MG63 (cell line): ENCODE results near the gene HEATR3. TPM values are rescaled to one million over a fixed set of nuclear protein-coding genes. Genes with fewer than 3 reads are reported as not detected.

Experiments
- DNase-seq: peaks from one replicate; pipeline ENCODE4 v3.0.0-alpha.2; 2020
- H3K27me3 ChIP-seq: fragments of 250-450 bp; sonication (Bioruptor Pico); 2 replicates; pipeline ENCODE4 v1.5.1; 2020; ENCODE audit warnings: mild to moderate bottlenecking, moderate library complexity
- H3K36me3 ChIP-seq: fragments of 250-450 bp; sonication (Bioruptor Pico); 2 replicates; pipeline ENCODE4 v1.5.1; 2020; ENCODE audit warnings: mild to moderate bottlenecking, moderate library complexity
- H3K4me3 ChIP-seq: fragments of 250-450 bp; sonication (Bioruptor Pico); 2 replicates; pipeline ENCODE4 v1.5.1; 2020; ENCODE audit warnings: mild to moderate bottlenecking, moderate library complexity
- H3K9me3 ChIP-seq: fragments of 250-450 bp; sonication (Bioruptor Pico); 2 replicates; pipeline ENCODE4 v1.5.1; 2020; ENCODE audit warnings: mild to moderate bottlenecking, moderate library complexity
- total RNA-seq: library from RNA; depleted of rRNA; stranded (reverse); fragments of >200 nt; shearing (Covaris generic); gene quantifications from 2 replicates; pipeline ENCODE4 v1.2.3, GENCODE V29; 2014; ENCODE audit warnings: low replicate concordance; rRNA removed

HEATR3 gene
- total RNA-seq: 11.4 and 11.5 TPM in 2 replicates

- Histone ChIP-seq H3K27me3 (no peaks in the 10 kb centered on the region), H3K9me3 (no peaks in the 10 kb centered on the region), H3K4me3 (peak within 1 kb of the TSS; percentile 84), H3K36me3 (no peaks in the 10 kb centered on the region; the same call in 1 of the 2 replicates)
- DNase-seq: peak; percentile 81
Observed at GRCh38 chr16:50065624-50066481, at the start of gene HEATR3. HEATR3 (plus strand) TSS chr16:50065970; CDS start chr16:50066132, 162 bp downstream.

GRCh38 chr16:50017553-50017952, 48.2 kb upstream of the HEATR3 start:
- no peak for DNase-seq
- H3K4me3 ChIP-seq: no peak overlapping the region
- H3K27me3 ChIP-seq: no peaks in the 10 kb centered on the region
- H3K9me3 ChIP-seq: no peaks in the 10 kb centered on the region
- H3K36me3 ChIP-seq: no peaks in the 10 kb centered on the region

GRCh38 chr16:50021544-50021943, 44.2 kb upstream of the HEATR3 start:
- H3K27me3 ChIP-seq: no peaks in the 10 kb centered on the region
- H3K36me3 ChIP-seq: no peaks in the 10 kb centered on the region
- H3K9me3 ChIP-seq: no peaks in the 10 kb centered on the region
- DNase-seq: no peak
- no peak overlapping the region for H3K4me3 ChIP-seq

- Histone ChIP-seq H3K4me3 (no peak overlapping the region), H3K27me3 (no peaks in the 10 kb centered on the region), H3K9me3 (no peaks in the 10 kb centered on the region), H3K36me3 (no peaks in the 10 kb centered on the region; the same call in 1 of the 2 replicates)
- no peak for DNase-seq
Observed at GRCh38 chr16:50023641-50024040, 42.1 kb upstream of the HEATR3 start.

DNA sequence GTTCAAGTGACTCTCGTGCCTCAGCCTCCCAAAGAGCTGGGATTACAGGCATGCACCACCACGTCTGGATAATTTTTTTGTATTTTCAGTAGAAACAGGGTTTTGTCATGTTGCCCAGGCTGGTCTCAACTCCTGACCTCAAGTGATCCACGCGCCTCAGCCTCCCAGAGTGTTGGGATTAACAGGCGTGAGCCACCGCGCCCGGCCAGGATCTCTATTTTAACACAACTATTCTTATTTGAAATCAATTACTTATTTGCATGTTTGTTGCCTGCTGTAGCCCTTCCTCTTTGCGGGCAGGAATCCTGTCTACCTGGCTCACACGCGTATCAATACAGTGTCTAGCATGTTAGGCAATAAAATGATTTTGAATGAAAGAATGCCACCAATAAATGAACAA, 41.6 kb upstream of the HEATR3 start:
- Histone ChIP-seq H3K36me3 (no peaks in the 10 kb centered on the region; the same call in 1 of the 2 replicates), H3K9me3 (no peaks in the 10 kb centered on the region), H3K4me3 (peak overlapping the region; percentile 78; the same call in 1 of the 2 replicates), H3K27me3 (no peaks in the 10 kb centered on the region)
- no peak for DNase-seq

GRCh38 chr16:50024684-50025536, 40.9 kb upstream of the HEATR3 start, which contains the start of gene CNEP1R1:
CNEP1R1 (plus strand) TSS chr16:50025225; CDS start chr16:50025316, 91 bp downstream.
- DNase-seq: peak; percentile 87
- Histone ChIP-seq H3K9me3 (no peaks in the 10 kb centered on the region), H3K4me3 (peak within 1 kb of the TSS; percentile 78), H3K36me3 (peaks cover 4% of the 10 kb centered on the region), H3K27me3 (no peaks in the 10 kb centered on the region)

DNA sequence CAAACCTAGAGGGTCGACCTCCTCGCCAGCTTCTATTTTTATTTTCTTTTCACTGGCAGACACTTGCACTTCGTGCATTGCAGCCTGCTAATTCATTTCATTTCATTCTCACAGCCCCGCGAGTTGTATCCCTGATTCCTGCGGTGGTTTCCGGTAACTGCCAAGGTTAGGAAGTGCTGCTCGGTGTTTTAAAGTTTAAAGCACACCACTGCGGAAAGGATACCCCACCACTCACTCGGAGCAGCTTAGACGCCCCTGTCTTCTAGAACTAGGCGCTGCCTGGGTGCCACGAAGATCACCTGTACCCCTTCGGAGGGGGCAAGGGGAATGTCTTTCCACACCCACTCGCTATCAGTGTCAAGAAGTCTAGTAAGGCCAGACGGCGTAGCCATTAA, 40.2 kb upstream of the HEATR3 start:
- DNase-seq: no peak
- H3K9me3 ChIP-seq: no peaks in the 10 kb centered on the region
- H3K27me3 ChIP-seq: no peaks in the 10 kb centered on the region
- H3K36me3 ChIP-seq: peaks cover 6% of the 10 kb centered on the region
- peak overlapping the region; percentile 78 for H3K4me3 ChIP-seq

DNA sequence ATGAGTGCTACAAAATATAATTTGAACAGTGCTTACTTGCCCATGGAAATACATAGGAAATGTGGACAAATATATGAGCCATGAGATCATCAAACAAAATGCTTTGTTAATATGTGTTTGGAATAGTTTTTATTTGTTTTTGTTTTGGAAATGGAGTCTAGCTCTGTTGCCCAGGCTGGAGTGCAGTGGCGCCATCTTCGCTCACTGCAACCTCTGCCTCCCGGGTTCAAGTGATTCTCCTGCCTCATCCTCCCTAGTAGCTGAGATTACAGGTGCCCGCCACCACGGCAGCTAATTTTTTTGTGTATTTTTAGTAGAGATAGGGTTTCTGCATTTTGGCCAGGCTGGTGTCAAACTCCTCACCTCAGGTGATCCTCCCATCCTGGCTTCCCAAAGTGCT, 37.9 kb upstream of the HEATR3 start:
- no peak for DNase-seq
- no peaks in the 10 kb centered on the region for H3K27me3 ChIP-seq
- no peaks in the 10 kb centered on the region for H3K9me3 ChIP-seq
- H3K36me3 ChIP-seq: peaks cover 6% of the 10 kb centered on the region
- no peak overlapping the region for H3K4me3 ChIP-seq

DNA sequence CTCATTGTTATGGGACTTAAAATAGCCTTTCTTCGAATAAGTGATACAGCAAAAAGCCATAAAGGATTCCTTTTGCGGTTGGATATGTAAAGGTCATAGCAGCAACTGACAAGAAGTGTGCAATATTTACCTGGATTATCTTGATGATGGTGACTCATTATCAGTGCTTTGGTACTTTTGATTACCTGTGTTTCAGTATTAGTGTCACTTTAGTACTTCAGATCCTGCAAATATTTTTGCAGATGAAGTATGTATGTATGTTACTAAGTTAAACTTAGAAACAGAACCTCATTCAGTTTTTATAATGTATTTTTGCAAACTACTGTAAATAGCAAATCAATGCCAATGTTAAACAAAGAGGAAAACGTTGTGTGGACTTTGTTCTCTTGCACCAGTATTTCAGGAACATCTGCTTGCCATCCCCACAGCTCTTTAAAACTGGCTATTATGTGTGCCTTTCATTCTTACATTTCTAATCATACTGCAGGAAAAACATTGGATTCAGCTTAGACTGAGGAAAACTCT, 30.2 kb upstream of the HEATR3 start:
- no peak for DNase-seq
- no peak overlapping the region for H3K4me3 ChIP-seq
- H3K27me3 ChIP-seq: no peaks in the 10 kb centered on the region
- no peaks in the 10 kb centered on the region for H3K36me3 ChIP-seq
- H3K9me3 ChIP-seq: no peaks in the 10 kb centered on the region

DNA sequence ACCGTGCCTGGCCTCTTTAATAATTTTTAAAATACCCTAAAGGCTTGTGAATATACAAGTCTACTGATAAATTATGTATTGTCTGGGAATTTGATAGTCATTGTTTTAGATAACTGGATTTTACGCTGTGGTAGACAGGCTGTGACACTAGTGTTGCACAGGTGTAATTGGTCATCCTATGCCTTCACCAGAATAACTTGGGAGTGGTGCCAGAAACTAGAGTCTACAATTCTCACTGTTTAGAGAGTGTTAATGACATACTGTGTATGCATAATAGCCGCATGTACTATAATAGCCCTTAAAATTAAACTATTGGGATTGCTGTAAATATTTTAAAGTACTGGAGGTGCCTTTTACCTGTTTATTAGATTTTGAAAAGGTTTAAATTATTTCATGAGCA, 29.3 kb upstream of the HEATR3 start:
- DNase-seq: no peak
- Histone ChIP-seq H3K27me3 (no peaks in the 10 kb centered on the region), H3K36me3 (no peaks in the 10 kb centered on the region), H3K9me3 (no peaks in the 10 kb centered on the region), H3K4me3 (no peak overlapping the region)

- DNase-seq: no peak
- no peaks in the 10 kb centered on the region for H3K36me3 ChIP-seq
- no peaks in the 10 kb centered on the region for H3K27me3 ChIP-seq
- no peaks in the 10 kb centered on the region for H3K9me3 ChIP-seq
- no peak overlapping the region for H3K4me3 ChIP-seq
Observed at GRCh38 chr16:50037662-50038220, 28.0 kb upstream of the HEATR3 start.

GRCh38 chr16:50038286-50038685, 27.5 kb upstream of the HEATR3 start:
- Histone ChIP-seq H3K27me3 (no peaks in the 10 kb centered on the region), H3K4me3 (no peak overlapping the region), H3K36me3 (no peaks in the 10 kb centered on the region), H3K9me3 (no peaks in the 10 kb centered on the region)
- no peak for DNase-seq

GRCh38 chr16:50038756-50039529, 26.8 kb upstream of the HEATR3 start:
- Histone ChIP-seq H3K27me3 (no peaks in the 10 kb centered on the region), H3K4me3 (no peak overlapping the region), H3K36me3 (no peaks in the 10 kb centered on the region), H3K9me3 (no peaks in the 10 kb centered on the region)
- no peak for DNase-seq

DNA sequence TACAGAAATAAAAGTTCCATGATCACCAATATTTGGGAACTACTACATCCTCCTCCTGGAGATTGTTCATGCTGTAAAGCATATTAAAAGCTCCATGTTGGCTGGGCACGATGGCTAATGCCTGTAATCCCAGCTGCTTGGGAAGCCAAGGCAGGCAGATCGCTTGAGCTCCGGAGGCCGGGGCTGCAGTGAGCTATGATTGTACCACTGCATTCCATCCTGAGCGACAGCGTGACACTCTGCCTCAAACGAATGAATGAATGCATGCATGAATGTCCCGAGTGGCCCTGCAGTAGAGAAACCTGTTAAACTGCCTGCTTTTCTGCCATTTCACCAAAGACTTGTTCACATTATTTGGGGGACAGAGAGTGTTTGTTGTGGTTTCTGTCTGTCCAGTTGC, 25.8 kb upstream of the HEATR3 start:
- no peaks in the 10 kb centered on the region for H3K27me3 ChIP-seq
- H3K36me3 ChIP-seq: no peaks in the 10 kb centered on the region
- no peaks in the 10 kb centered on the region for H3K9me3 ChIP-seq
- no peak overlapping the region for H3K4me3 ChIP-seq
- DNase-seq: no peak

DNA sequence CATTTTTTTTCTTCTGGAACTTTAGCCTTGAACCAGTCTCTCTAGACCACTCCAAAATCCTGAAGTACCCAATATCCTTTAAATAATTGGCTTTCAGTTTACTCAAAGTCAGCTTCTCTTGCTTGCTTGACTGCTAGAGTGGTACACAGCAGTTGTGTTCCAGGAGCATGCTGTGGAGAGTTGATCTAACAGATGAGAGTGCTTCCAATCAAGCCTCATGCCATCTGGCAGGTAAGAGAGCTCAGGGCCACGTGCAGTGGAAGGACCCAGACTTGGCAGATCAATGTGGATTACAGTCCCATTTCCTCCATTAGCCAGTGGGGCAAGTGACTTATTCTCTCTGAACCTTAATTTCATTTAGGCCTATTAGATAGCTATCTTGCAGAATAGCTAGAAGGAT, 25.1 kb upstream of the HEATR3 start:
- Histone ChIP-seq H3K27me3 (no peaks in the 10 kb centered on the region), H3K36me3 (no peaks in the 10 kb centered on the region), H3K4me3 (no peak overlapping the region), H3K9me3 (no peaks in the 10 kb centered on the region)
- DNase-seq: no peak

DNA sequence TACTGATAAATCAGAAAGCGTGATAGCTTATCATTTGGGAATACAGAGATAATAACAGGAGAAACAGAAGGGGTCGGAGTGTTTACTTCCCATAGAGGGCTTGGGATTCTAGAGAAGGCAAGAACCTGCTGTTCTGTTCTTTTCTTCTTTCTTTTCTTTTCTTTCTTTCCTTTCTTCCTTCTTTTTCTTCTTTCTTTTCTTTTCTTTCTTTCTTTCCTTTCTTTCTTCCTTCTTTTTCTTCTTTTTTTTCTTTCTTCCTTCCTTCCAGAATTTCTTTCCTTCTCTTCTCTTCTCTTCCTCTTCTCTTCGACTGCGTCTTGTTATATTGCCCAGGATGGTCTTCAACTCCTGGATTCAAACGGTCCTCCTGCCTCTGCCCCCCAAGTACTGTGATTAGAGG, 22.4 kb upstream of the HEATR3 start:
- H3K27me3 ChIP-seq: no peaks in the 10 kb centered on the region
- H3K4me3 ChIP-seq: no peak overlapping the region
- H3K36me3 ChIP-seq: no peaks in the 10 kb centered on the region
- no peaks in the 10 kb centered on the region for H3K9me3 ChIP-seq
- no peak for DNase-seq
